NCI-H69 (cell line): ENCODE data around the gene CEBPZ.
"Not testable (repeated sequence)": the region's sequence is repeated elsewhere in the genome, so short reads cannot be mapped to it uniquely, and the experiment has no call there.

Source experiments
- DNase-seq: peaks from one replicate; lab custom pipeline; 2025; lab: John Stamatoyannopoulos, UW

Gene CEBPZ

GRCh38 chr2:37215250-37215649, 16.1 kb downstream of the CEBPZ start:
- DNase-seq, result no peak

- no peak for DNase-seq
Observed at GRCh38 chr2:37211939-37212338, 19.5 kb downstream of the CEBPZ start.

- DNase-seq, result no peak
Observed at GRCh38 chr2:37211212-37211611, 20.2 kb downstream of the CEBPZ start.

GRCh38 chr2:37206760-37207159, 24.6 kb downstream of the CEBPZ start:
- DNase-seq, result not testable (repeated sequence)

- DNase-seq, result no peak
Observed at GRCh38 chr2:37205689-37206341, 25.6 kb downstream of the CEBPZ start.

- not testable (repeated sequence) for DNase-seq
Observed at GRCh38 chr2:37205071-37205661, 26.2 kb downstream of the CEBPZ start.

GRCh38 chr2:37203708-37204107, 27.7 kb downstream of the CEBPZ start:
- no peak for DNase-seq

- no peak for DNase-seq
Observed at GRCh38 chr2:37201766-37202165, 29.6 kb downstream of the CEBPZ start.

- DNase-seq, result no peak
Observed at GRCh38 chr2:37201208-37201607, 30.2 kb downstream of the CEBPZ start.

- no peak for DNase-seq
Observed at GRCh38 chr2:37198681-37199065, 32.7 kb downstream of the CEBPZ start.

- peak; percentile 82 for DNase-seq
Observed at GRCh38 chr2:37196320-37197195, 34.8 kb downstream of the CEBPZ start, which contains the start of gene CEBPZOS. Gene CEBPZOS (plus strand): TSS chr2:37196496. CDS start chr2:37199705, 3,209 bp downstream.

GRCh38 chr2:37195862-37196319, 35.5 kb downstream of the CEBPZ start:
- DNase-seq, result not testable (repeated sequence)

GRCh38 chr2:37192551-37192950, 38.8 kb downstream of the CEBPZ start:
- peak; percentile 14 for DNase-seq

- no peak for DNase-seq
Observed at GRCh38 chr2:37191747-37192146, 39.6 kb downstream of the CEBPZ start.

- no peak for DNase-seq
Observed at GRCh38 chr2:37191253-37191652, 40.1 kb downstream of the CEBPZ start.

- DNase-seq, result peak; percentile 5
Observed at GRCh38 chr2:37190290-37190689, 41.1 kb downstream of the CEBPZ start.

- DNase-seq, result peak; percentile 83
Observed at GRCh38 chr2:37189452-37190153, 41.8 kb downstream of the CEBPZ start.

GRCh38 chr2:37188570-37188969, 42.8 kb downstream of the CEBPZ start, which contains the start of gene SULT6B1:
Gene SULT6B1 (minus strand): TSS chr2:37188670. CDS start chr2:37188640, 30 bp downstream.
- DNase-seq, result peak; percentile 2

- peak; percentile 9 for DNase-seq
Observed at GRCh38 chr2:37181726-37182684, 49.4 kb downstream of the CEBPZ start.

- no peak for DNase-seq
Observed at GRCh38 chr2:37180640-37181039, 50.8 kb downstream of the CEBPZ start.
